ENCODE results near the gene CCT4. TPM values are rescaled to one million over a fixed set of nuclear protein-coding genes. Genes with fewer than 3 reads are reported as not detected.
A peak's percentile ranks its signal among the peaks of the same experiment; 100 is the strongest.

CCT4 gene
- total RNA-seq, 2 experiments from 2014 or later, result 196 to 232 TPM

- no peaks in the 10 kb centered on the region for H3K9me3 ChIP-seq (ENCODE audit: low read length)
- no peak overlapping the region for H3K4me3 ChIP-seq (ENCODE audit: low read depth, low read length, poor library complexity, severe bottlenecking)
- peaks cover 2% of the 10 kb centered on the region for H3K4me1 ChIP-seq (ENCODE audit: insufficient read depth, low read length, poor library complexity, severe bottlenecking)
- H3K9me2 ChIP-seq (ENCODE audit: insufficient read depth, low read length), result no peaks in the 10 kb centered on the region
- intact Hi-C loops (cut with micrococcal nuclease; ENCODE audit: unreplicated experiment), result no loop called here
- TF ChIP-seq EZH2phosphoT487 (IDR thresholded peaks at IDR 0.05; ENCODE audit: borderline replicate concordance, low read depth, low read length) (no peak), CTCF (conservative IDR thresholded peaks at IDR 0.05; ENCODE audit: low read length) (no peak)
- H3K4me2 ChIP-seq (ENCODE audit: low read length), result no peak overlapping the region
- no peaks in the 10 kb centered on the region for H4K20me1 ChIP-seq (ENCODE audit: insufficient read depth, low read length)
- DNase-seq (ENCODE audit: low spot score), result no peak
- BruUV-seq (replicated peaks), result no TSS peak
- no peaks in the 10 kb centered on the region for H3K79me2 ChIP-seq (ENCODE audit: insufficient read depth, low read depth, low read length)
- H3K36me3 ChIP-seq (ENCODE audit: insufficient read depth, low read length), result peaks cover 46% of the 10 kb centered on the region
- ChIA-PET POLR2A (interaction anchor here (0.6 to 1.4 kb wide), 3 partner anchors 8 to 901 kb away, joined by 3 to 4 read pairs (median 3); partner anchors contain the start of gene FAM161A), CTCF (ENCODE audit: unreplicated experiment) (no interaction called here)
- no peak overlapping the region for H3K27ac ChIP-seq (ENCODE audit: low read depth, low read length, poor library complexity, severe bottlenecking)
- H2AFZ ChIP-seq (ENCODE audit: low read length), result no peak overlapping the region
These were observed 26.4 kb downstream of the CCT4 start for GRCh38 chr2:61862085-61862484.

- intact Hi-C loops (cut with micrococcal nuclease; ENCODE audit: unreplicated experiment), result no loop called here
- CTCF ChIA-PET (ENCODE audit: unreplicated experiment), result no interaction called here
- DNase-seq (ENCODE audit: low spot score), result peak; percentile 11
These were observed 31.2 kb downstream of the CCT4 start for GRCh38 chr2:61857224-61857623.

GRCh38 chr2:61855318-61855613 is 33.2 kb downstream of the CCT4 start:
- CTCF ChIA-PET (ENCODE audit: unreplicated experiment), result no interaction called here
- intact Hi-C loops (cut with micrococcal nuclease; ENCODE audit: unreplicated experiment), result no loop called here

More at GRCh38 chr2:61857224-61857623, 31.2 kb downstream of the CCT4 start:
- no peaks in the 10 kb centered on the region for H3K36me3 ChIP-seq (ENCODE audit: insufficient read depth, low read length)
- H3K4me1 ChIP-seq (ENCODE audit: insufficient read depth, low read length, poor library complexity, severe bottlenecking), result peaks cover 20% of the 10 kb centered on the region
- no peaks in the 10 kb centered on the region for H3K9me3 ChIP-seq (ENCODE audit: low read length)
- no peak overlapping the region for H3K27ac ChIP-seq (ENCODE audit: low read depth, low read length, poor library complexity, severe bottlenecking)
- POLR2A ChIA-PET, result no interaction called here
- no peaks in the 10 kb centered on the region for H4K20me1 ChIP-seq (ENCODE audit: insufficient read depth, low read length)
- no TSS peak for BruUV-seq (replicated peaks)
- no peak overlapping the region for H3K4me3 ChIP-seq (ENCODE audit: low read depth, low read length, poor library complexity, severe bottlenecking)
- TF ChIP-seq CTCF (conservative IDR thresholded peaks at IDR 0.05; ENCODE audit: low read length) (no peak), EZH2phosphoT487 (IDR thresholded peaks at IDR 0.05; ENCODE audit: borderline replicate concordance, low read depth, low read length) (no peak)
- H3K4me2 ChIP-seq (ENCODE audit: low read length), result no peak overlapping the region
- no peaks in the 10 kb centered on the region for H3K79me2 ChIP-seq (ENCODE audit: insufficient read depth, low read depth, low read length)
- H2AFZ ChIP-seq (ENCODE audit: low read length), result no peak overlapping the region
- no peaks in the 10 kb centered on the region for H3K9me2 ChIP-seq (ENCODE audit: insufficient read depth, low read length)

More at GRCh38 chr2:61855318-61855613, 33.2 kb downstream of the CCT4 start:
- H3K9me3 ChIP-seq (ENCODE audit: low read length), result no peaks in the 10 kb centered on the region
- H2AFZ ChIP-seq (ENCODE audit: low read length), result peak overlapping the region; percentile 91
- H4K20me1 ChIP-seq (ENCODE audit: insufficient read depth, low read length), result no peaks in the 10 kb centered on the region
- no peak overlapping the region for H3K27ac ChIP-seq (ENCODE audit: low read depth, low read length, poor library complexity, severe bottlenecking)
- no peaks in the 10 kb centered on the region for H3K9me2 ChIP-seq (ENCODE audit: insufficient read depth, low read length)
- no peaks in the 10 kb centered on the region for H3K79me2 ChIP-seq (ENCODE audit: insufficient read depth, low read depth, low read length)
- peak overlapping the region; percentile 74 for H3K4me3 ChIP-seq (ENCODE audit: low read depth, low read length, poor library complexity, severe bottlenecking)
- peaks cover 20% of the 10 kb centered on the region for H3K4me1 ChIP-seq (ENCODE audit: insufficient read depth, low read length, poor library complexity, severe bottlenecking)
- TF ChIP-seq CTCF (conservative IDR thresholded peaks at IDR 0.05; ENCODE audit: low read length) (no peak), EZH2phosphoT487 (IDR thresholded peaks at IDR 0.05; ENCODE audit: borderline replicate concordance, low read depth, low read length) (no peak)
- H3K4me2 ChIP-seq (ENCODE audit: low read length), result peak overlapping the region; percentile 78
- no peaks in the 10 kb centered on the region for H3K36me3 ChIP-seq (ENCODE audit: insufficient read depth, low read length)
- no peak for DNase-seq (ENCODE audit: low spot score)
- POLR2A ChIA-PET, result interaction anchor here (1.0 kb wide), 1 partner anchor 8 kb away, joined by 3 read pairs; no protein-coding TSS in a partner anchor
- BruUV-seq (replicated peaks), result no TSS peak
